HCT116 (cell line): ENCODE results near the gene NDOR1. TPM values are rescaled to one million over a fixed set of nuclear protein-coding genes. Genes with fewer than 3 reads are reported as not detected.
A peak's percentile ranks its signal among the peaks of the same experiment; 100 is the strongest.

Experiments
- ATAC-seq: fragments of 200-7000 bp; cut with Tn5 transposase; 2 replicates; pipeline ENCODE4 v1.9.1; 2020; ENCODE audit warnings: mild to moderate bottlenecking, moderate library complexity
- BruUV-seq: library from RNA; stranded (reverse); fragments of 400-500 nt; replicated peaks from 2 replicates; lab custom pipeline; 2021; lab: Mats Ljungman, UMichigan
- CTCF ChIA-PET: fragments of 300-600 bp; sonication (Branson Sonifier 250); formaldehyde crosslinking; loops from one replicate; lab custom pipeline; 2021; ENCODE audit warnings: antibody characterized with exemption; lab: Charles Lee
- POLR2A ChIA-PET: fragments of 300-600, 350-600 bp; sonication (Branson Sonifier 250); formaldehyde crosslinking; loops from one replicate; lab custom pipeline; 2021; ENCODE audit warnings: antibody characterized with exemption; lab: Charles Lee
- RAD21 ChIA-PET, 2 experiments: fragments of 300-600 bp; sonication (Branson Sonifier 250); formaldehyde crosslinking; loops; one replicate each; lab custom pipeline; 2023; ENCODE audit warnings: low total read pairs in 2 of 2; ENCODE audit not compliant: uncharacterized antibody in 2 of 2, unreplicated experiment in 2 of 2, low non-redundant PET in 1 of 2; lab: Charles Lee
- DNase-seq: peaks from one replicate; pipeline ENCODE4 v3.0.0-alpha.2; 2010; ENCODE audit warnings: low read depth, low spot score
- H2AFZ ChIP-seq: fragments of 200-600 bp; shearing (Covaris generic), sonication (generic); 2 replicates; pipeline ENCODE4 v1.6.1; 2017; ENCODE audit warnings: low read depth, mixed run types, mixed read lengths, antibody characterized with exemption, low read length; ENCODE audit not compliant: poor library complexity, severe bottlenecking
- H3K27ac ChIP-seq: 2 replicates; pipeline ENCODE4 v1.5.1; 2012; ENCODE audit warnings: low read depth, low read length
- H3K27me3 ChIP-seq: fragments of 200-600 bp; sonication (generic); 2 replicates; pipeline ENCODE4 v1.6.1; 2016; ENCODE audit warnings: mixed run types, low read length, mixed read lengths; ENCODE audit not compliant: insufficient read depth
- H3K36me3 ChIP-seq, 2 experiments: fragments of 200-500 bp in 1 of 2; fragments of 200-600 bp in 1 of 2; sonication (Bioruptor generic) in 1 of 2; sonication (generic) in 1 of 2; 2 replicates each; pipeline versions ENCODE4 v1.5.1 to v1.6.1; 2014 to 2016; ENCODE audit warnings: low read length in 2 of 2, inconsistent platforms in 1 of 2, mixed read lengths in 1 of 2, mixed run types in 1 of 2; ENCODE audit not compliant: insufficient read depth in 2 of 2, control insufficient read depth in 1 of 2
- H3K4me1 ChIP-seq, 2 experiments: fragments of 200-600 bp in 1 of 2; sonication (generic) in 1 of 2; 2 replicates each; pipeline versions ENCODE4 v1.5.1 to v1.6.1; 2012 to 2017; ENCODE audit warnings: low read length in 2 of 2, inconsistent platforms in 1 of 2, mild to moderate bottlenecking in 1 of 2, mixed read lengths in 1 of 2, mixed run types in 1 of 2, moderate library complexity in 1 of 2; ENCODE audit not compliant: insufficient read depth in 2 of 2, control insufficient read depth in 1 of 2
- H3K4me2 ChIP-seq: fragments of 200-600 bp; sonication (generic); 2 replicates; pipeline ENCODE4 v1.6.1; 2017; ENCODE audit warnings: mixed run types, low read length, mixed read lengths
- H3K4me3 ChIP-seq, 2 experiments: fragments of 200-600 bp in 1 of 2; sonication (generic) in 1 of 2; replicated peaks in 1 of 2; 2 replicates each; pipeline ENCODE4 v1.5.1; 2011 to 2016; ENCODE audit warnings: low read length in 2 of 2, control low read depth in 1 of 2, low read depth in 1 of 2, mild to moderate bottlenecking in 1 of 2, mixed read lengths in 1 of 2, mixed run types in 1 of 2
- H3K79me2 ChIP-seq: fragments of 200-600 bp; sonication (generic); 2 replicates; pipeline ENCODE4 v1.6.1; 2017; ENCODE audit warnings: mild to moderate bottlenecking, mixed run types, low read length, moderate library complexity, mixed read lengths; ENCODE audit not compliant: insufficient read depth
- H3K9ac ChIP-seq: fragments of 200-600 bp; sonication (generic); 2 replicates; pipeline ENCODE4 v1.6.1; 2016; ENCODE audit warnings: low read length, mixed read lengths
- H3K9me2 ChIP-seq: fragments of 200-600 bp; sonication (generic), shearing (Covaris generic); 2 replicates; pipeline ENCODE4 v1.6.1; 2017; ENCODE audit warnings: mixed run types, mild to moderate bottlenecking, moderate library complexity; ENCODE audit not compliant: insufficient read depth
- H3K9me3 ChIP-seq, 2 experiments: fragments of 200-500 bp in 1 of 2; fragments of 200-600 bp in 1 of 2; sonication (Bioruptor generic) in 1 of 2; sonication (generic) in 1 of 2; 2 replicates each; pipeline ENCODE4 v1.6.1; 2014 to 2017; ENCODE audit warnings: low read length in 2 of 2, mixed read lengths in 2 of 2, inconsistent platforms in 1 of 2, low read depth in 1 of 2, mild to moderate bottlenecking in 1 of 2, mixed run types in 1 of 2, moderate library complexity in 1 of 2; ENCODE audit not compliant: control insufficient read depth in 1 of 2, insufficient read depth in 1 of 2
- H4K20me1 ChIP-seq: fragments of 200-600 bp; sonication (generic), shearing (Covaris generic); 2 replicates; pipeline ENCODE4 v1.6.1; 2017; ENCODE audit warnings: mixed run types, mild to moderate bottlenecking, moderate library complexity; ENCODE audit not compliant: insufficient read depth
- CBX3 ChIP-seq: IDR thresholded peaks from 2 replicates; pipeline ENCODE4 v1.6.1; 2012; ENCODE audit warnings: low read depth
- EZH2phosphoT487 ChIP-seq: fragments of 200-600 bp; IDR thresholded peaks from 2 replicates; pipeline ENCODE4 v1.6.1; 2018; ENCODE audit warnings: antibody characterized with exemption, borderline replicate concordance
- POLR2AphosphoS5 ChIP-seq: IDR thresholded peaks from 2 replicates; pipeline ENCODE4 v1.6.1; 2011; ENCODE audit warnings: mild to moderate bottlenecking, low read depth, low read length, moderate library complexity
- REST ChIP-seq: IDR thresholded peaks from 2 replicates; pipeline ENCODE4 v1.6.1; 2012; ENCODE audit warnings: low read depth
- intact Hi-C: fragments of 100-400 bp; cut with micrococcal nuclease; formaldehyde crosslinking; loops from 2 replicates; pipeline ENCODE4 v1.10.0; 2022
- total RNA-seq: library from RNA; stranded (reverse); gene quantifications from one replicate; pipeline ENCODE4 v1.2.1, GENCODE V29; 2021; ENCODE audit not compliant: unreplicated experiment

Gene NDOR1
- total RNA-seq, 1 experiment from 2014 or later: 28.4 TPM

GRCh38 chr9:137252555-137253506, 47.3 kb downstream of the NDOR1 start:
- H3K36me3 ChIP-seq: peaks cover 6 to 13% of the 10 kb centered on the region in 2 experiments; a peak in 3 of 4 replicates
- peaks cover 21 to 42% of the 10 kb centered on the region in 2 experiments for H3K4me1 ChIP-seq
- no TSS peak for BruUV-seq
- ChIA-PET CTCF (interaction anchor here (1.0 kb wide), 1 partner anchor 16 kb away, joined by 3 read pairs; no protein-coding TSS in a partner anchor), RAD21 (no interaction called here), POLR2A (interaction anchor here (0.9 to 5.9 kb wide), 2 partner anchors 11 to 12 kb away, joined by 3 to 39 read pairs; partner anchors contain the start of gene TUBB4B)
- H3K9me2 ChIP-seq: no peaks in the 10 kb centered on the region
- no peak overlapping the region for H3K4me3 ChIP-seq
- no peak for TF ChIP-seq CBX3
- no peak for TF ChIP-seq EZH2phosphoT487
- no peak for TF ChIP-seq POLR2AphosphoS5
- no peak for TF ChIP-seq REST
- DNase-seq (no peak), ATAC-seq (peak; percentile 41)
- H3K9me3 ChIP-seq: no peaks in the 10 kb centered on the region
- no peak overlapping the region for H3K9ac ChIP-seq
- H3K27me3 ChIP-seq: no peaks in the 10 kb centered on the region
- no peaks in the 10 kb centered on the region for H4K20me1 ChIP-seq
- 0 out of 2 replicates have a peak overlapping the region, but pooled peaks have one; percentile 9 for H3K4me2 ChIP-seq
- intact Hi-C loops: no loop called here
- H2AFZ ChIP-seq: no peak overlapping the region
- peak overlapping the region; percentile 91; the same call in 1 of the 2 replicates for H3K27ac ChIP-seq
- peaks cover 21% of the 10 kb centered on the region for H3K79me2 ChIP-seq
